ENCODE data around the gene HEBP1. TPM values are rescaled to one million over a fixed set of nuclear protein-coding genes. Genes with fewer than 3 reads are reported as not detected.

Gene HEBP1
- total RNA-seq, 1 experiment from 2014 or later, result 22.2 TPM

DNA sequence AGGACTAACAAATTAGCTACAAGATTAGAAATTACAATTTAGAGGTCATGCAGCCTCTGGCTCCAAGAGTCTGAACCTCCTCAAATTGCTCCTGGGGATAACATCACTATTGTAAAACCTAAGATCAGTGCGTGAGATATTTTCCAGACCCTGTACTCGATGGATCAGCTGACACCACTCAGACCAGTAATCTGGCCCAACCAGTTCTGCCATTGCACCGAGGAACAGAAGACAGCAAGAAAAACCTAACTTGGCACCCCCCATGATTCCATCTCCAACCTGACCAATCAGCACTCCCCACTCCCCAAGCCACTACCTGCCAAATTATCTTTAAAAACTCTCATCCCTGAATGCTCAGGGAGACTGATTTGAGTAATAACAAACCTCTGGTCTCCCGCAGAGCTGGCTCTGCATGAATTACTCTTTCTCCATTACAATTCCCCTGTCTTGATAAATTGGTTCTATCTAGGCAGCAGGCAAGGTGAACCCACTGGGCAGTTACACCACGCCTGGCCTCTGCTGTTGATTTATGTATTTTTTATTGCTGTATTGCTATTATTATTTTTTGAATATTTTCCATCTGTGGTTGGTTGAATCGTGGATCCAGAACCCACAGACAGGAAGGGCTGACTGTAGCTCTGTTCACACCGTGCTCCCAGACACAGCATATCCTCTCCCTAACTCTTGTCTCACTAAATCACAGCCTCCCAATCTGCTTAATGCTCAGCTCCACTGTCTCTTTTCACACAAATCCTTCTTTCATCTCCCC is 9.2 kb downstream of the HEBP1 start:
- H3K27me3 ChIP-seq (ENCODE audit: insufficient read depth, low read length), result no peaks in the 10 kb centered on the region
- TF ChIP-seq, protein P1, sequence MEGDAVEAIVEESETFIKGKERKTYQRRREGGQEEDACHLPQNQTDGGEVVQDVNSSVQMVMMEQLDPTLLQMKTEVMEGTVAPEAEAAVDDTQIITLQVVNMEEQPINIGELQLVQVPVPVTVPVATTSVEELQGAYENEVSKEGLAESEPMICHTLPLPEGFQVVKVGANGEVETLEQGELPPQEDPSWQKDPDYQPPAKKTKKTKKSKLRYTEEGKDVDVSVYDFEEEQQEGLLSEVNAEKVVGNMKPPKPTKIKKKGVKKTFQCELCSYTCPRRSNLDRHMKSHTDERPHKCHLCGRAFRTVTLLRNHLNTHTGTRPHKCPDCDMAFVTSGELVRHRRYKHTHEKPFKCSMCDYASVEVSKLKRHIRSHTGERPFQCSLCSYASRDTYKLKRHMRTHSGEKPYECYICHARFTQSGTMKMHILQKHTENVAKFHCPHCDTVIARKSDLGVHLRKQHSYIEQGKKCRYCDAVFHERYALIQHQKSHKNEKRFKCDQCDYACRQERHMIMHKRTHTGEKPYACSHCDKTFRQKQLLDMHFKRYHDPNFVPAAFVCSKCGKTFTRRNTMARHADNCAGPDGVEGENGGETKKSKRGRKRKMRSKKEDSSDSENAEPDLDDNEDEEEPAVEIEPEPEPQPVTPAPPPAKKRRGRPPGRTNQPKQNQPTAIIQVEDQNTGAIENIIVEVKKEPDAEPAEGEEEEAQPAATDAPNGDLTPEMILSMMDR (conservative IDR thresholded peaks at IDR 0.05), result no peak
- WGBS (ENCODE audit: extremely low coverage, insufficient read length, low lambda C conversion rate), result no CpG with 5 or more reads among the region's 7 CpGs
- no peak overlapping the region for H3K56ac ChIP-seq (ENCODE audit: insufficient read length, low read depth, low read length)
- Mint-ChIP-seq H3K27me3 (ENCODE audit: low read depth) (no peaks in the 10 kb centered on the region), H3K9me3 (no peaks in the 10 kb centered on the region), H3K4me3 (peak overlapping the region in 1 of 2 experiments; percentile 31; a peak in 3 of 5 replicates), H3K27ac (peak overlapping the region; percentile 14 to 81 (median 21); a peak in 6 of 7 replicates), H3K4me1 (peaks cover 36 to 38% of the 10 kb centered on the region in 2 experiments), H3K36me3 (ENCODE audit: insufficient read depth in 1 of 3, low read depth in 3 of 3) (peaks cover 19 to 29% (median 28%) of the 10 kb centered on the region in 3 experiments; a peak in 6 of 7 replicates)
- no peak overlapping the region for H2BK12ac ChIP-seq (ENCODE audit: insufficient read length, low read depth, low read length)
- no peak overlapping the region for H2BK5ac ChIP-seq (ENCODE audit: insufficient read length, low read length)
- no peaks in the 10 kb centered on the region for H3K79me1 ChIP-seq (ENCODE audit: insufficient read depth, low read depth, low read length, poor library complexity, severe bottlenecking)
- DNase-seq, result no peak
- H3K27ac ChIP-seq (ENCODE audit: insufficient read length, low read depth, low read length), result no peak overlapping the region
- H3K9me3 ChIP-seq (ENCODE audit: control insufficient read depth, low read depth, low read length), result no peaks in the 10 kb centered on the region
- H4K20me1 ChIP-seq (ENCODE audit: control insufficient read depth, insufficient read depth, insufficient read length), result no peaks in the 10 kb centered on the region
- H2BK15ac ChIP-seq (ENCODE audit: low read depth, low read length), result no peak overlapping the region
- H3T11ph ChIP-seq (ENCODE audit: low read length), result no peak overlapping the region
- no peak overlapping the region for H3K14ac ChIP-seq (ENCODE audit: insufficient read depth, low read length)
- no peak overlapping the region for H3K23ac ChIP-seq (ENCODE audit: insufficient read length, low read depth, low read length)
- no peak overlapping the region for H3K4ac ChIP-seq (ENCODE audit: low read depth, low read length)
- no peak overlapping the region for H3K9ac ChIP-seq (ENCODE audit: extremely low read depth, insufficient read length, low read length)
- no peak overlapping the region for H4K91ac ChIP-seq (ENCODE audit: insufficient read length, low read depth, low read length)
- H2BK20ac ChIP-seq (ENCODE audit: low read depth, low read length, poor library complexity, severe bottlenecking), result no peak overlapping the region
- H3K23me2 ChIP-seq (ENCODE audit: insufficient read length, low read depth, low read length, poor library complexity, severe bottlenecking), result no peaks in the 10 kb centered on the region
- H2BK120ac ChIP-seq (ENCODE audit: low read depth, low read length, poor library complexity, severe bottlenecking), result no peak overlapping the region
- no peak overlapping the region for H2AFZ ChIP-seq (ENCODE audit: low read length)
- no peak overlapping the region for H4K5ac ChIP-seq (ENCODE audit: insufficient read length, low read depth, low read length)
- no peak overlapping the region for H4K8ac ChIP-seq (replicated peaks; ENCODE audit: insufficient read length, low read depth, low read length)
- H3K4me1 ChIP-seq (ENCODE audit: insufficient read depth, low read length), result peaks cover 7% of the 10 kb centered on the region; the same call in 1 of the 2 replicates
- H3K79me2 ChIP-seq (ENCODE audit: insufficient read depth, low read length), result no peaks in the 10 kb centered on the region; the same call in 1 of the 2 replicates
- no peak overlapping the region for H2AK5ac ChIP-seq (ENCODE audit: insufficient read length, low read length)
- no peak overlapping the region for H3K4me2 ChIP-seq (ENCODE audit: insufficient read depth, insufficient read length, low read length)
- H3K18ac ChIP-seq (ENCODE audit: insufficient read length, low read depth, low read length), result no peak overlapping the region

Measured in H9 (cell line).